OCI-LY3 (cell line): Measurements from ENCODE around the gene ABI1.

Source experiments
- H2AFZ ChIP-seq: fragments of 200-600, 300-600 bp; shearing (Covaris generic); 2 replicates; pipeline ENCODE4 v1.6.0; 2014; ENCODE audit warnings: antibody characterized with exemption, low read depth, low read length
- H3K27ac ChIP-seq: fragments of 200-600, 300-600 bp; sonication (generic); 2 replicates; pipeline ENCODE4 v1.5.1; 2014; ENCODE audit warnings: mild to moderate bottlenecking, low read length, moderate library complexity, mixed read lengths
- H3K27me3 ChIP-seq: fragments of 200-600, 300-600 bp; sonication (generic); 2 replicates; pipeline ENCODE4 v1.6.1; 2014; ENCODE audit warnings: low read depth, low read length, mixed read lengths
- H3K36me3 ChIP-seq: fragments of 200-600, 300-600 bp; sonication (generic); replicated peaks from 2 replicates; pipeline ENCODE3; 2014; ENCODE audit warnings: low read depth, low read length, mixed read lengths
- H3K4me1 ChIP-seq: fragments of 300-600, 200-600 bp; sonication (generic); 2 replicates; pipeline ENCODE4 v1.6.1; 2014; ENCODE audit warnings: low read length, mixed read lengths
- H3K4me2 ChIP-seq: fragments of 200-600, 300-600 bp; sonication (generic); 2 replicates; pipeline ENCODE4 v1.6.1; 2014; ENCODE audit warnings: low read length, mixed read lengths
- H3K4me3 ChIP-seq: fragments of 300-600, 200-600 bp; sonication (generic); 2 replicates; pipeline ENCODE4 v1.5.1; 2014; ENCODE audit warnings: antibody characterized with exemption, mild to moderate bottlenecking, low read length, moderate library complexity
- H3K79me2 ChIP-seq: fragments of 300-600, 200-600 bp; shearing (Covaris generic); 2 replicates; pipeline ENCODE4 v1.6.1; 2014; ENCODE audit warnings: mild to moderate bottlenecking, low read length, mixed read lengths
- H3K9ac ChIP-seq: fragments of 300-600, 200-600 bp; shearing (Covaris generic); 2 replicates; pipeline ENCODE4 v1.6.0; 2014; ENCODE audit warnings: mild to moderate bottlenecking, low read length, moderate library complexity
- H3K9me3 ChIP-seq: fragments of 200-600, 300-600 bp; shearing (Covaris generic); 2 replicates; pipeline ENCODE4 v1.6.1; 2014; ENCODE audit warnings: low read length, mixed read lengths; ENCODE audit not compliant: insufficient read depth
- H4K20me1 ChIP-seq: fragments of 200-600, 300-600 bp; sonication (generic); 2 replicates; pipeline ENCODE4 v1.6.1; 2016; ENCODE audit warnings: low read length, mixed read lengths; ENCODE audit not compliant: insufficient read depth
- CTCF ChIP-seq: fragments of 200-600, 300-600 bp; sonication (generic); IDR thresholded peaks from 2 replicates; pipeline ENCODE4 v1.5.1; 2014; ENCODE audit warnings: antibody characterized with exemption, low read length, low read depth
- EZH2phosphoT487 ChIP-seq: fragments of 200-600 bp; shearing (Covaris generic); IDR thresholded peaks from 2 replicates; pipeline ENCODE4 v1.6.1; 2018; ENCODE audit warnings: antibody characterized with exemption, mixed run types, low read depth

Gene ABI1

GRCh38 chr10:26706936-26707335, 153.8 kb downstream of the ABI1 start:
- Histone ChIP-seq H3K9ac (no peak overlapping the region), H3K4me1 (no peaks in the 10 kb centered on the region), H4K20me1 (no peaks in the 10 kb centered on the region), H3K36me3 (peaks cover 11% of the 10 kb centered on the region), H3K79me2 (peaks cover 16% of the 10 kb centered on the region), H2AFZ (no peak overlapping the region), H3K9me3 (no peaks in the 10 kb centered on the region), H3K4me3 (no peak overlapping the region), H3K27me3 (no peaks in the 10 kb centered on the region), H3K4me2 (no peak overlapping the region), H3K27ac (no peak overlapping the region)
- TF ChIP-seq EZH2phosphoT487: no peak
- TF ChIP-seq CTCF: no peak

- Histone ChIP-seq H3K27me3 (no peaks in the 10 kb centered on the region), H3K9ac (no peak overlapping the region), H3K4me2 (no peak overlapping the region), H3K4me3 (no peak overlapping the region), H3K27ac (no peak overlapping the region), H3K36me3 (peaks cover 11% of the 10 kb centered on the region), H3K9me3 (no peaks in the 10 kb centered on the region), H2AFZ (no peak overlapping the region), H3K4me1 (peaks cover 4% of the 10 kb centered on the region; the same call in 1 of the 2 replicates), H3K79me2 (peaks cover 23% of the 10 kb centered on the region), H4K20me1 (no peaks in the 10 kb centered on the region)
- TF ChIP-seq EZH2phosphoT487: no peak
Measured at GRCh38 chr10:26706206-26706605, 154.6 kb downstream of the ABI1 start.

DNA sequence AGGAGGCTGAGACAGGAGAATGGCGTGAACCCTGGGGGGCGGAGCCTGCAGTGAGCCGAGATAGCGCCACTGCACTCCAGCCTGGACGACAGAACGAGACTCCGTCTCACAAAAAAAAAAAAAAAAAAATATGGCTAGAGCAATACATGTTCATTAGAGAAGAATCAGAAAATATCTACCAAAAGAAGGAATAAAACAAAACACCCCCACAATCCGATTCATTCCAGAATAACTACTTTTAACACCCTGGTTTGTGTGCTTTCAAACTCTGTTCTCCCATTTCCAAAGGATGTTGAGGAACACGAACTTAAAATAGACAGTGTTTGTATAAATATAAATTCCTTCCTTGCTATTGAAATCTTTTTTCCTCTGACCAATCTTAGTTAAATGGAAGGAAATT, 156.8 kb downstream of the ABI1 start:
- peaks cover 6% of the 10 kb centered on the region; the same call in 1 of the 2 replicates for H3K4me1 ChIP-seq
- no peak overlapping the region for H3K27ac ChIP-seq
- TF ChIP-seq EZH2phosphoT487 (no peak), CTCF (no peak)
- H4K20me1 ChIP-seq: no peaks in the 10 kb centered on the region
- no peak overlapping the region for H3K4me3 ChIP-seq
- H3K27me3 ChIP-seq: no peaks in the 10 kb centered on the region
- no peaks in the 10 kb centered on the region for H3K9me3 ChIP-seq
- H3K79me2 ChIP-seq: peaks cover 46% of the 10 kb centered on the region
- H3K9ac ChIP-seq: no peak overlapping the region
- H2AFZ ChIP-seq: no peak overlapping the region
- H3K4me2 ChIP-seq: no peak overlapping the region
- peaks cover 14% of the 10 kb centered on the region for H3K36me3 ChIP-seq

DNA sequence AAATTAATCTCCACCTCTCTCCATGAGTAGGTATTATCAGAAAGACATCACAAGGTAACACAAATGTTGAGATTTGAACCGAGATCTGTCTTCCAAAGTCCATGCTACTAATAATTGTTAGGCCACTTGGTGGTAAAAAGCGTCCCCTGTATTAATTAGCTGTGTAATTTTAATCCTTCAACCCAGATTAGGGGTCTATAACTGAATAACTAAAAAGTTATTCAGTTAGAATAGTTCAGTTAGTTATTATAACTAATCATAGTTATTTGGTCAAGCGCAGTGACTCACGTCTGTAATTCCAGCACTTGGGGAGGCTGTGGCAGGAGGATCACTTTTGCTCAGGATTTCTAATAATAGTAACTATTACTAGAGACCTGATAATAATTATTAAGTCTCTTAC, 157.7 kb downstream of the ABI1 start:
- Histone ChIP-seq H3K27ac (no peak overlapping the region), H3K79me2 (peaks cover 54% of the 10 kb centered on the region), H3K4me2 (no peak overlapping the region), H3K4me1 (peaks cover 9% of the 10 kb centered on the region; the same call in 1 of the 2 replicates), H3K36me3 (peaks cover 14% of the 10 kb centered on the region), H3K9ac (no peak overlapping the region), H4K20me1 (no peaks in the 10 kb centered on the region), H2AFZ (no peak overlapping the region), H3K9me3 (no peaks in the 10 kb centered on the region), H3K4me3 (no peak overlapping the region), H3K27me3 (no peaks in the 10 kb centered on the region)
- TF ChIP-seq CTCF (no peak), EZH2phosphoT487 (no peak)
